M059J (cell line): ENCODE measurements around the gene CRYM. TPM values are rescaled to one million over a fixed set of nuclear protein-coding genes. Genes with fewer than 3 reads are reported as not detected.

Experiments
- total RNA-seq: library from RNA; depleted of rRNA; stranded (reverse); fragments of >200 nt; shearing (Covaris generic); gene quantifications from 2 replicates; pipeline ENCODE4 v1.2.3, GENCODE V29; 2014; rRNA removed

Gene CRYM
- total RNA-seq, 1 experiment from 2014 or later, result not detected

Other genes starting within 250 kb of the CRYM start
- 0.02 TPM in 1 of 2 replicates, not detected in the other for gene DNAH3, start 127.4 kb downstream of the CRYM start, total RNA-seq
- 6.0 and 10.9 TPM in 2 replicates for gene LDAF1, start 119.6 kb downstream of the CRYM start, total RNA-seq
- gene ZP2, start 66.7 kb downstream of the CRYM start, total RNA-seq, result not detected in 2 replicates
- gene ANKS4B, start 44.6 kb downstream of the CRYM start, total RNA-seq, result not detected in 2 replicates